Suprapubic skin (tissue), 4 donors: ENCODE measurements around the gene FARS2. TPM values are rescaled to one million over a fixed set of nuclear protein-coding genes. Genes with fewer than 3 reads are reported as not detected.

Experiments
- DNase-seq, 2 donors: peaks; one replicate each; pipeline ENCODE4 v3.0.0-alpha.2; 2019; ENCODE audit warnings: low spot score in 2 of 2
- H3K27ac ChIP-seq: fragments of 200-600 bp; sonication (generic); one replicate; pipeline ENCODE4 v1.5.1; 2019
- H3K27me3 ChIP-seq: fragments of 200-600 bp; sonication (generic); one replicate; pipeline ENCODE4 v1.5.1; 2019
- H3K36me3 ChIP-seq: fragments of 200-600 bp; sonication (generic); one replicate; pipeline ENCODE4 v1.5.1; 2019
- H3K4me1 ChIP-seq: fragments of 200-600 bp; sonication (generic); one replicate; pipeline ENCODE4 v1.5.1; 2019
- H3K4me3 ChIP-seq: fragments of 200-600 bp; sonication (generic); one replicate; pipeline ENCODE4 v1.5.1; 2019; ENCODE audit warnings: mild to moderate bottlenecking
- H3K9me3 ChIP-seq: fragments of 200-600 bp; sonication (generic); one replicate; pipeline ENCODE4 v1.5.1; 2019
- CTCF ChIP-seq, 2 donors: fragments of 200-600 bp in 1 of 2; fragments of 450-650 bp in 1 of 2; sonication (generic) in 1 of 2; IDR thresholded peaks; one replicate each; pipeline ENCODE4 v1.5.1; 2016 to 2019; ENCODE audit warnings: antibody characterized with exemption in 2 of 2, mild to moderate bottlenecking in 1 of 2, moderate library complexity in 1 of 2
- EP300 ChIP-seq: sonication (generic); formaldehyde crosslinking; IDR thresholded peaks from one replicate; pipeline ENCODE4 v1.6.1; 2017; ENCODE audit warnings: antibody characterized with exemption
- POLR2A ChIP-seq, 2 donors: fragments of 450-650 bp; IDR thresholded peaks; one replicate each; pipeline ENCODE4 v1.6.1; 2017; ENCODE audit warnings: antibody characterized with exemption in 2 of 2, mild to moderate bottlenecking in 2 of 2, moderate library complexity in 2 of 2
- POLR2AphosphoS5 ChIP-seq, 3 donors: sonication (generic); formaldehyde crosslinking; IDR thresholded peaks; one replicate each; pipeline ENCODE4 v1.6.1; 2017; ENCODE audit warnings: antibody characterized with exemption in 3 of 3
- WGBS: methylation state at CpG from one replicate; pipeline ENCODE4 v1.1.5; 2018; 5-methylcytosine and 5-hydroxymethylcytosine counted together
- total RNA-seq, 4 donors: library from RNA; depleted of rRNA; stranded (reverse); fragments of >200 nt; gene quantifications; one replicate each; pipeline ENCODE4 v1.1.0, GENCODE V29; 2016

Gene FARS2
- total RNA-seq, 4 donors from 2014 or later = 15.0 to 22.4 (median 20.1) TPM

- no peaks in the 10 kb centered on the region for H3K9me3 ChIP-seq
- no peak for DNase-seq
- no peaks in the 10 kb centered on the region for H3K27me3 ChIP-seq
- no peak overlapping the region for H3K4me3 ChIP-seq
- no peaks in the 10 kb centered on the region for H3K4me1 ChIP-seq
- H3K36me3 ChIP-seq = no peaks in the 10 kb centered on the region
- 76% methylated on average over 6 of the region's 6 CpGs for WGBS
- no peak overlapping the region for H3K27ac ChIP-seq
- TF ChIP-seq EP300 (no peak), POLR2A (IDR thresholded peaks at IDR 0.05) (no peak), POLR2AphosphoS5 (IDR thresholded peaks at IDR 0.05) (no peak)
Measured at GRCh38 chr6:5378331-5378730, 117.0 kb downstream of the FARS2 start.

- DNase-seq = no peak
- 61% methylated on average over 3 of the region's 3 CpGs for WGBS
- TF ChIP-seq CTCF (IDR thresholded peaks at IDR 0.05) (peak in 1 of 2 donors; percentile 23), POLR2AphosphoS5 (IDR thresholded peaks at IDR 0.05) (no peak)
- Histone ChIP-seq H3K4me3 (no peak overlapping the region), H3K4me1 (no peaks in the 10 kb centered on the region), H3K27me3 (no peaks in the 10 kb centered on the region), H3K36me3 (no peaks in the 10 kb centered on the region), H3K9me3 (no peaks in the 10 kb centered on the region), H3K27ac (no peak overlapping the region)
Measured at GRCh38 chr6:5379647-5380242, 118.4 kb downstream of the FARS2 start.

- Histone ChIP-seq H3K27me3 (no peaks in the 10 kb centered on the region), H3K4me1 (no peaks in the 10 kb centered on the region), H3K4me3 (no peak overlapping the region), H3K27ac (no peak overlapping the region), H3K9me3 (no peaks in the 10 kb centered on the region), H3K36me3 (no peaks in the 10 kb centered on the region)
- no peak for DNase-seq
- WGBS = 83% methylated on average over 1 of the region's 1 CpG
- TF ChIP-seq CTCF (IDR thresholded peaks at IDR 0.05) = no peak
- no peak for TF ChIP-seq POLR2AphosphoS5 (IDR thresholded peaks at IDR 0.05)
- TF ChIP-seq POLR2A (IDR thresholded peaks at IDR 0.05) = no peak
- no peak for TF ChIP-seq EP300
Measured at GRCh38 chr6:5383856-5384255, 122.5 kb downstream of the FARS2 start.

- TF ChIP-seq EP300 (no peak), POLR2AphosphoS5 (IDR thresholded peaks at IDR 0.05) (no peak), CTCF (IDR thresholded peaks at IDR 0.05) (no peak), POLR2A (IDR thresholded peaks at IDR 0.05) (no peak)
- Histone ChIP-seq H3K27ac (no peak overlapping the region), H3K4me1 (no peaks in the 10 kb centered on the region), H3K36me3 (no peaks in the 10 kb centered on the region), H3K27me3 (no peaks in the 10 kb centered on the region), H3K9me3 (no peaks in the 10 kb centered on the region), H3K4me3 (no peak overlapping the region)
- WGBS = 94% methylated on average over 7 of the region's 7 CpGs
- DNase-seq = no peak
Measured at GRCh38 chr6:5384276-5384675, 123.0 kb downstream of the FARS2 start.

GRCh38 chr6:5388326-5388725, 127.0 kb downstream of the FARS2 start:
- no peak overlapping the region for H3K27ac ChIP-seq
- H3K27me3 ChIP-seq = no peaks in the 10 kb centered on the region
- H3K4me1 ChIP-seq = no peaks in the 10 kb centered on the region
- H3K4me3 ChIP-seq = no peak overlapping the region
- no peaks in the 10 kb centered on the region for H3K9me3 ChIP-seq
- WGBS = 78% methylated on average over 3 of the region's 3 CpGs
- no peaks in the 10 kb centered on the region for H3K36me3 ChIP-seq
- TF ChIP-seq POLR2A (IDR thresholded peaks at IDR 0.05) (no peak), POLR2AphosphoS5 (IDR thresholded peaks at IDR 0.05) (no peak)
- no peak for DNase-seq

- TF ChIP-seq EP300 = no peak
- no peak for TF ChIP-seq POLR2AphosphoS5 (IDR thresholded peaks at IDR 0.05)
- TF ChIP-seq POLR2A (IDR thresholded peaks at IDR 0.05) = no peak
- no peak for TF ChIP-seq CTCF (IDR thresholded peaks at IDR 0.05)
- 71% methylated on average over 6 of the region's 6 CpGs for WGBS
- no peaks in the 10 kb centered on the region for H3K27me3 ChIP-seq
Measured at GRCh38 chr6:5389086-5389745, 127.9 kb downstream of the FARS2 start.

More at GRCh38 chr6:5389086-5389745, 127.9 kb downstream of the FARS2 start:
- Histone ChIP-seq H3K27ac (no peak overlapping the region), H3K9me3 (no peaks in the 10 kb centered on the region), H3K4me1 (no peaks in the 10 kb centered on the region), H3K4me3 (no peak overlapping the region), H3K36me3 (no peaks in the 10 kb centered on the region)
- DNase-seq = no peak
